ENCODE measurements around the gene COX14. TPM values are rescaled to one million over a fixed set of nuclear protein-coding genes. Genes with fewer than 3 reads are reported as not detected.

The COX14 gene
- total RNA-seq (2022; extraction: Qiagen RNA extraction; ENCODE audit: low read depth), result 68.5 to 85.2 TPM (median 72.6 TPM) in 5 replicates

DNA sequence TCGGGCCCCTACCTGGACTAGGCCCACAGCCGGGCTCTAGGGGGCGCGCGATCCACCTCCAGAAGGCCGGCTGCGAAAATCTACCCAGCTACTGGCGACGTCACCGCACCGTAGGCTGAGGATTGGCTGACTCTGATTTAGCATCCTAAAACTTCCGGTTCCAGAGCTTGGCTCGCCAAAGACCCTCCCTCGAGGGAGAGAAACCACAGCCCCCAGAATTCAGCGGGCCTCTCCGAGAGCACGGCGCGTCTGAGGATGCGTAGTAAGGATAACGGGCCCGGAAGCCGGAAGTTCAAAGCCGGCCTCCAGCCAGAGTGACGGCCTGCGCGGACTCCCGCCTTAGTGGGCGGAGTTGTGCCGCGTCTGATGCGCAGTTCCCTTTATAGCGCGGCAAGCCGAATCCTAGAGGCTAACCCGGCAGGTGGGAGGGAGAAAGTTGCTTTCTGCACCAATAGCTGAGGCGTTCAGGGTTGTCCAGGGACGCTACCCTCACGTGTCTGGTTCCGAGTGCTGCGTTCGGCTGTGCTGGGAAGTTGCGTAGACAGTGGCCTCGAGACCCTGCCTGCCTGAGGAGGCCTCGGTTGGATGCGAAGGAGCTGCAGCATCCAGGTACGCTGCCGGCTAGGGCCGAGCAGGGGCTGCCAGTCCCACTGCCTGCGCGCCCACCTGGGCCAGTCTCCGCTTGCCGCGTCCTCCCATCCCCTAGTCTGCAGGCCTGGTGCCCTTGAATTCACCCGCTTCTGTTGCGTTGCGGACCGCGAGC is at the start of gene COX14:
Gene COX14, plus strand, starts transcription at position 544 of the 763 bp plus-strand sequence. CDS start 7,808 bp downstream, outside the sequence.

GRCh38 chr12:50084775-50085614 is 27.0 kb upstream of the COX14 start, which contains the start of gene SMARCD1:
SMARCD1 (plus strand) TSS chr12:50085342; CDS start chr12:50085370, 28 bp downstream.

DNA sequence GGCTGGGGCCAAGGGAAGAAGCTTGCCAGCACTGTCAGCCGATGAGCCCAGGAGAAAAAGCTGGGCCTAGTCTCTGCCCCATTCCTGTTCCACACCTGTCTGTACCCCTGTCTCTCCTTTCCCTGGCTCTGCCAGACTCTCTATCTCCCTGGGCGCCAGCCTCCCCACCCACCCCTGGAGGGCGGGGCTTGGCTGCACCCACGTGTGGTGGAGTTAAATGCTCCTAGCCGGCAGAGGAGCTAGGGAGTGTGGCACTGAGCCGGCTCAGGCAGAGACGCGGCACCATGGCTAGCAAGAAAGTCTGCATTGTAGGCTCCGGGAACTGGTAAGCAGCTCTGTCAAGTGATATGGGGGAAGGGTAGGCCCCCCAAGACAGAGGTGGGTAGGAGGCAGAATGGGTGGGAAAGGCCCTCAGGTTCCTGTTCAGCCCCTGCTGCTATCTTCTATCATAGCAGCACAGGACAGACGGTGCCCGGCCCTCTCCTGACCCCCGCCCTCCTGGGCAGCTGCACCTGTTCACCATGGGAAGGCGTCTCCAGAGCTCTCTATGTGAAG is 8.2 kb upstream of the COX14 start, which contains the start of gene GPD1:
Gene GPD1, plus strand, starts transcription at position 242 of the 555 bp plus-strand sequence. Its CDS starts 43 bp downstream, at position 285.

GRCh38 chr12:50167049-50167828 is 55.2 kb downstream of the COX14 start, which contains the start of gene CERS5:
CERS5 (minus strand) TSS chr12:50167369; CDS start chr12:50167297, 72 bp downstream.

Other genes starting within 250 kb of the COX14 start
- gene FAIM2, start 208.3 kb upstream of the COX14 start, total RNA-seq (2022; extraction: Qiagen RNA extraction; ENCODE audit: low read depth), result 0.28 TPM in 1 of 5 replicates, not detected in the others
- not detected in 5 replicates for gene AQP2, start 161.5 kb upstream of the COX14 start, total RNA-seq (2022; extraction: Qiagen RNA extraction; ENCODE audit: low read depth)
- not detected in 5 replicates for gene AQP5, start 150.4 kb upstream of the COX14 start, total RNA-seq (2022; extraction: Qiagen RNA extraction; ENCODE audit: low read depth)
- not detected in 5 replicates for gene AQP6, start 139.3 kb upstream of the COX14 start, total RNA-seq (2022; extraction: Qiagen RNA extraction; ENCODE audit: low read depth)
- 68.2 to 84.2 TPM (median 78.5 TPM) in 5 replicates for gene RACGAP1, start 86.7 kb upstream of the COX14 start, total RNA-seq (2022; extraction: Qiagen RNA extraction; ENCODE audit: low read depth)
- gene ASIC1, start 54.6 kb upstream of the COX14 start, total RNA-seq (2022; extraction: Qiagen RNA extraction; ENCODE audit: low read depth), result 4.9 to 6.2 TPM (median 5.6 TPM) in 5 replicates
- gene SMARCD1, start 26.9 kb upstream of the COX14 start, total RNA-seq (2022; extraction: Qiagen RNA extraction; ENCODE audit: low read depth), result 64.2 to 81.3 TPM (median 67.8 TPM) in 5 replicates
- 0.11 to 0.35 TPM (median 0.19 TPM) in 5 replicates for gene GPD1, start 8.2 kb upstream of the COX14 start, total RNA-seq (2022; extraction: Qiagen RNA extraction; ENCODE audit: low read depth)
- 25.6 to 29.4 TPM (median 27.0 TPM) in 5 replicates for gene CERS5, start 55.1 kb downstream of the COX14 start, total RNA-seq (2022; extraction: Qiagen RNA extraction; ENCODE audit: low read depth)
- gene LIMA1, start 171.3 kb downstream of the COX14 start, total RNA-seq (2022; extraction: Qiagen RNA extraction; ENCODE audit: low read depth), result 5.2 to 7.8 TPM (median 6.3 TPM) in 5 replicates